ENCODE results near the gene ABLIM1. TPM values are rescaled to one million over a fixed set of nuclear protein-coding genes. Genes with fewer than 3 reads are reported as not detected.

The ABLIM1 gene
- total RNA-seq, 1 donor from 2014 or later: 103 TPM

- DNase-seq (ENCODE audit: low spot score): no peak
These were observed 260.4 kb downstream of the ABLIM1 start for GRCh38 chr10:114397651-114398145.

GRCh38 chr10:114396464-114396863, 261.6 kb downstream of the ABLIM1 start:
- no peak for DNase-seq (ENCODE audit: low spot score)

GRCh38 chr10:114395366-114396022, 262.6 kb downstream of the ABLIM1 start:
- DNase-seq (ENCODE audit: low spot score): no peak

- no peak for DNase-seq (ENCODE audit: low spot score)
These were observed 263.5 kb downstream of the ABLIM1 start for GRCh38 chr10:114394531-114394930.

GRCh38 chr10:114393886-114394285, 264.2 kb downstream of the ABLIM1 start:
- DNase-seq (ENCODE audit: low spot score): no peak

- DNase-seq (ENCODE audit: low spot score): no peak
These were observed 264.6 kb downstream of the ABLIM1 start for GRCh38 chr10:114393482-114393881.

GRCh38 chr10:114392112-114392835, 265.8 kb downstream of the ABLIM1 start:
- DNase-seq (ENCODE audit: low spot score): no peak

- no peak for DNase-seq (ENCODE audit: low spot score)
These were observed 266.5 kb downstream of the ABLIM1 start for GRCh38 chr10:114391599-114391998.

- DNase-seq (ENCODE audit: low spot score): no peak
These were observed 268.6 kb downstream of the ABLIM1 start for GRCh38 chr10:114389426-114389825.

- DNase-seq (ENCODE audit: low spot score): no peak
These were observed 269.8 kb downstream of the ABLIM1 start for GRCh38 chr10:114388275-114388674.

GRCh38 chr10:114387784-114388183, 270.3 kb downstream of the ABLIM1 start:
- no peak for DNase-seq (ENCODE audit: low spot score)

- DNase-seq (ENCODE audit: low spot score): no peak
These were observed 271.6 kb downstream of the ABLIM1 start for GRCh38 chr10:114386452-114386851.

GRCh38 chr10:114385557-114385956, 272.5 kb downstream of the ABLIM1 start:
- no peak for DNase-seq (ENCODE audit: low spot score)

GRCh38 chr10:114384601-114385000, 273.5 kb downstream of the ABLIM1 start:
- DNase-seq (ENCODE audit: low spot score): no peak

GRCh38 chr10:114384181-114384580, 273.9 kb downstream of the ABLIM1 start:
- no peak for DNase-seq (ENCODE audit: low spot score)

Other genes starting within 250 kb of the ABLIM1 start
- gene FHIP2A, start 163.5 kb upstream of the ABLIM1 start, total RNA-seq: 36.3 TPM